Right forelimb (tissue), 1 donor: ENCODE data around the gene PTGFR.

Source experiments
- DNase-seq: peaks from one replicate; pipeline ENCODE4 v3.0.0-alpha.2; 2018

PTGFR gene

GRCh38 chr1:78522136-78522535 lies 31.4 kb downstream of the PTGFR start:
- no peak for DNase-seq

- DNase-seq: no peak
Observed at GRCh38 chr1:78526496-78526895, 35.7 kb downstream of the PTGFR start.

GRCh38 chr1:78527706-78528105 lies 36.9 kb downstream of the PTGFR start:
- no peak for DNase-seq

- DNase-seq: no peak
Observed at GRCh38 chr1:78533527-78533926, 42.8 kb downstream of the PTGFR start.

- no peak for DNase-seq
Observed at GRCh38 chr1:78535286-78535685, 44.5 kb downstream of the PTGFR start.

- DNase-seq: no peak
Observed at GRCh38 chr1:78536427-78536826, 45.7 kb downstream of the PTGFR start.

GRCh38 chr1:78540048-78540447 lies 49.3 kb downstream of the PTGFR start:
- DNase-seq: no peak

- no peak for DNase-seq
Observed at GRCh38 chr1:78541479-78541878, 50.7 kb downstream of the PTGFR start.

GRCh38 chr1:78543941-78544643 lies 53.3 kb downstream of the PTGFR start:
- DNase-seq: no peak

- no peak for DNase-seq
Observed at GRCh38 chr1:78547081-78547480, 56.3 kb downstream of the PTGFR start.

GRCh38 chr1:78549331-78549730 lies 58.6 kb downstream of the PTGFR start:
- no peak for DNase-seq

GRCh38 chr1:78549891-78550290 lies 59.1 kb downstream of the PTGFR start:
- DNase-seq: no peak

- no peak for DNase-seq
Observed at GRCh38 chr1:78553859-78554258, 63.1 kb downstream of the PTGFR start.

GRCh38 chr1:78554840-78555239 lies 64.1 kb downstream of the PTGFR start:
- no peak for DNase-seq

- no peak for DNase-seq
Observed at GRCh38 chr1:78559680-78560079, 68.9 kb downstream of the PTGFR start.

- DNase-seq: no peak
Observed at GRCh38 chr1:78560811-78561210, 70.0 kb downstream of the PTGFR start.

GRCh38 chr1:78561856-78562255 lies 71.1 kb downstream of the PTGFR start:
- DNase-seq: no peak

- no peak for DNase-seq
Observed at GRCh38 chr1:78565393-78565792, 74.6 kb downstream of the PTGFR start.

GRCh38 chr1:78570539-78570938 lies 79.8 kb downstream of the PTGFR start:
- no peak for DNase-seq

GRCh38 chr1:78577257-78578100 lies 86.7 kb downstream of the PTGFR start:
- no peak for DNase-seq

GRCh38 chr1:78586572-78586971 lies 95.8 kb downstream of the PTGFR start:
- DNase-seq: no peak

- DNase-seq: no peak
Observed at GRCh38 chr1:78587211-78587610, 96.4 kb downstream of the PTGFR start.
